Spleen (tissue), 11 donors: Measurements from ENCODE around the gene POC5. TPM values are rescaled to one million over a fixed set of nuclear protein-coding genes. Genes with fewer than 3 reads are reported as not detected.

Source experiments
- DNase-seq: peaks from one replicate; pipeline ENCODE4 v3.0.0-alpha.2; 2020
- H3K27ac ChIP-seq, 8 donors: fragments of 200-600 bp; sonication (generic) in 7 of 8; 1 replicate in 4 of 8; 2 replicates in 4 of 8; pipeline versions ENCODE4 v1.5.0 to v1.8.0; 2016 to 2021; ENCODE audit warnings: inconsistent platforms in 4 of 8, mild to moderate bottlenecking in 4 of 8, moderate library complexity in 1 of 8
- H3K27me3 ChIP-seq, 7 donors: fragments of 200-600 bp; sonication (generic) in 6 of 7; replicated peaks in 1 of 7; 1 replicate in 4 of 7; 2 replicates in 3 of 7; pipeline versions ENCODE4 v1.5.0 to v1.8.0; 2016 to 2021; ENCODE audit warnings: inconsistent platforms in 3 of 7, mild to moderate bottlenecking in 1 of 7
- H3K36me3 ChIP-seq, 6 donors: fragments of 200-600 bp; sonication (generic) in 5 of 6; 1 replicate in 4 of 6; 2 replicates in 2 of 6; pipeline versions ENCODE4 v1.5.0 to v1.8.0; 2016 to 2021; ENCODE audit warnings: inconsistent platforms in 2 of 6
- H3K4me1 ChIP-seq, 6 donors: fragments of 200-600 bp; sonication (generic) in 5 of 6; 1 replicate in 3 of 6; 2 replicates in 3 of 6; pipeline versions ENCODE4 v1.5.0 to v1.8.0; 2016 to 2021; ENCODE audit warnings: inconsistent platforms in 3 of 6
- H3K4me3 ChIP-seq, 8 donors: fragments of 200-600 bp; sonication (generic) in 7 of 8; 1 replicate in 4 of 8; 2 replicates in 4 of 8; pipeline versions ENCODE4 v1.5.0 to v1.8.0; 2016 to 2021; ENCODE audit warnings: inconsistent platforms in 4 of 8, mild to moderate bottlenecking in 4 of 8, moderate library complexity in 2 of 8
- H3K9me3 ChIP-seq, 8 donors: fragments of 200-600 bp; sonication (generic) in 7 of 8; 1 replicate in 4 of 8; 2 replicates in 4 of 8; pipeline versions ENCODE4 v1.5.0 to v1.8.0; 2016 to 2021; ENCODE audit warnings: inconsistent platforms in 4 of 8
- POLR2A ChIP-seq, 3 donors: fragments of 450-650 bp; IDR thresholded peaks; one replicate each; pipeline ENCODE4 v1.5.1; 2017; ENCODE audit warnings: antibody characterized with exemption in 3 of 3, mild to moderate bottlenecking in 1 of 3
- POLR2AphosphoS5 ChIP-seq, 3 donors: sonication (generic); formaldehyde crosslinking; IDR thresholded peaks; one replicate each; pipeline ENCODE4 v1.5.1; 2017; ENCODE audit warnings: antibody characterized with exemption in 3 of 3
- WGBS, 5 donors: extraction: QIAGEN DNeasy Blood & Tissue Kit in 3 of 5; methylation state at CpG; one replicate each; pipeline versions ENCODE4 v1.1.5 to v1.1.7; 2013 to 2018; 5-methylcytosine and 5-hydroxymethylcytosine counted together
- intact Hi-C: fragments of 100-400 bp; cut with DNase I; formaldehyde crosslinking; loops from one replicate; pipeline ENCODE4 v1.15.0; 2023; ENCODE audit warnings: low total_unique reads
- polyA plus RNA-seq, 3 donors: library from polyadenylated mRNA; stranded (reverse); fragments of 200-250 nt; gene quantifications; one replicate each; pipeline ENCODE4 v1.2.1, GENCODE V29; 2013
- total RNA-seq, 7 donors: library from RNA; depleted of rRNA in 3 of 7; stranded (reverse); fragments of >200 nt in 3 of 7; fragmentation: NEBNext Ultra II Directional in 4 of 7; extraction: Animal tissue kit (Norgen Biotek cat#: 25700) in 4 of 7; gene quantifications; one replicate each; pipeline versions ENCODE4 v1.1.0 to v1.2.1, GENCODE V29; 2016 to 2021
- TF ChIP-seq, protein P1 (sequence below), 11 experiments: fragments of 200-600 bp in 7 of 11; fragments of 450-650 bp in 4 of 11; sonication (generic) in 4 of 11; IDR thresholded peaks in 8 of 11; conservative IDR thresholded peaks in 3 of 11; 1 replicate in 7 of 11; 2 replicates in 4 of 11; pipeline versions ENCODE4 v1.4.0 to v1.8.0; 2016 to 2021; ENCODE audit warnings: antibody characterized with exemption in 11 of 11, inconsistent platforms in 4 of 11, mild to moderate bottlenecking in 1 of 11
- donor health status: healthy with polysubstance abuse.
- donor health status: DM: no; HTN: no; CAD: no; lungs with moderate emphysema.
- donor health status: DM: no; HTN: no; CAD: no.
- donor health status: Bipolar disorder and iron deficiency.
- donor health status: healthy.
- donor health status: DM: no; HTN: no; CAD: no.
- donor health status: DM: yes; HTN: yes; CAD: no.

Gene POC5
- total and polyA plus RNA-seq, 10 donors: 11.2 to 36.0 (median 15.3) TPM

DNA sequence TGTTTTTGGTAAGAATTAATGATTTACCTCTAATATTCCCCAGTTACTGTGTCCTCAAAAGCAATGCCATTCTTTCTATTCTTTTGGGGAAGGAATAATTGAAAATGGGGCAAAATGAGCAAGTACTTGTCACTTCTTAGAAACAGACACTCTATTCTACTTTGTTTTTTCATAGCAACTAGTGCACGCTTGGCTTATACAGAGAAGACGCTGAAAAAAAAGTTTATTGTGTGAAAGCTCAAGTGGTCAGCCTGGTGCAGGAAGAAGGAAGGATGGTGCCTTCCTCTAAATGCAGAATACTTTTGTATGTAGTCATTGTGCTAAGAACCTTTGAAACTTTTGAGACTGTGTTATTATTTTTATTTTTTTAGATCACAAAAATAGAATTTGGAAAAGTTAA, 76.4 kb downstream of the POC5 start:
- no peak overlapping the region for H3K27ac ChIP-seq
- no peaks in the 10 kb centered on the region for H3K36me3 ChIP-seq
- peaks cover 0 to 6% (median 0%) of the 10 kb centered on the region in 8 donors for H3K9me3 ChIP-seq
- H3K4me1 ChIP-seq: no peaks in the 10 kb centered on the region
- H3K27me3 ChIP-seq: no peaks in the 10 kb centered on the region
- DNase-seq: no peak
- intact Hi-C loops: no loop called here
- H3K4me3 ChIP-seq: no peak overlapping the region
- no peak for TF ChIP-seq POLR2A (IDR thresholded peaks at IDR 0.05)
- no peak for TF ChIP-seq POLR2AphosphoS5 (IDR thresholded peaks at IDR 0.05)
- TF ChIP-seq, protein P1, sequence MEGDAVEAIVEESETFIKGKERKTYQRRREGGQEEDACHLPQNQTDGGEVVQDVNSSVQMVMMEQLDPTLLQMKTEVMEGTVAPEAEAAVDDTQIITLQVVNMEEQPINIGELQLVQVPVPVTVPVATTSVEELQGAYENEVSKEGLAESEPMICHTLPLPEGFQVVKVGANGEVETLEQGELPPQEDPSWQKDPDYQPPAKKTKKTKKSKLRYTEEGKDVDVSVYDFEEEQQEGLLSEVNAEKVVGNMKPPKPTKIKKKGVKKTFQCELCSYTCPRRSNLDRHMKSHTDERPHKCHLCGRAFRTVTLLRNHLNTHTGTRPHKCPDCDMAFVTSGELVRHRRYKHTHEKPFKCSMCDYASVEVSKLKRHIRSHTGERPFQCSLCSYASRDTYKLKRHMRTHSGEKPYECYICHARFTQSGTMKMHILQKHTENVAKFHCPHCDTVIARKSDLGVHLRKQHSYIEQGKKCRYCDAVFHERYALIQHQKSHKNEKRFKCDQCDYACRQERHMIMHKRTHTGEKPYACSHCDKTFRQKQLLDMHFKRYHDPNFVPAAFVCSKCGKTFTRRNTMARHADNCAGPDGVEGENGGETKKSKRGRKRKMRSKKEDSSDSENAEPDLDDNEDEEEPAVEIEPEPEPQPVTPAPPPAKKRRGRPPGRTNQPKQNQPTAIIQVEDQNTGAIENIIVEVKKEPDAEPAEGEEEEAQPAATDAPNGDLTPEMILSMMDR (IDR thresholded peaks at IDR 0.05 in 8 of 11, conservative IDR thresholded peaks at IDR 0.05 in 3 of 11): no peak
- 68 to 82% (median 74%) methylated on average over 2 of the region's 2 CpGs for WGBS, 5 donors

DNA sequence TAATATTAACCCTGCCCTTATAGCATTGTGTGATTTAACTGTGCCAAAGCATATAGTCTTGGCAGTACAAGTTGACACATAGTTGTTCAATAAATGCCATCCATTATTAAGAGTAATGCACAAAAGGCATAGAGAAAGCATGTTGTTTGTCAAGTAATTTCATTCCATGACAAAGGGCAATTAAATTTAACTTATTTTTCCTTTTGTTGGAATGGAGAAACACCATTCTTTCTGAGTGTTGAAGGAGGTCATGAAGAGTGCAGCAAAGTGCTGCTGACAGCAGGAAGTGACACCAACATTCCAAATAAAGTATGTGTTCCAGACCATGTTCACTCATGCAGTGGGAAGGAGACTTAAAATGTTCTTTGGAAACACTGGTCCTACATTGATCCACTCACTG, 76.8 kb downstream of the POC5 start:
- intact Hi-C loops: no loop called here
- Histone ChIP-seq H3K4me1 (no peaks in the 10 kb centered on the region), H3K36me3 (no peaks in the 10 kb centered on the region), H3K27ac (no peak overlapping the region), H3K9me3 (peaks cover 0 to 6% (median 0%) of the 10 kb centered on the region in 8 donors), H3K4me3 (no peak overlapping the region), H3K27me3 (no peaks in the 10 kb centered on the region)
- TF ChIP-seq POLR2AphosphoS5 (IDR thresholded peaks at IDR 0.05): no peak
- TF ChIP-seq, protein P1 (IDR thresholded peaks at IDR 0.05 in 8 of 11, conservative IDR thresholded peaks at IDR 0.05 in 3 of 11): no peak
- no peak for TF ChIP-seq POLR2A (IDR thresholded peaks at IDR 0.05)
- DNase-seq: no peak

DNA sequence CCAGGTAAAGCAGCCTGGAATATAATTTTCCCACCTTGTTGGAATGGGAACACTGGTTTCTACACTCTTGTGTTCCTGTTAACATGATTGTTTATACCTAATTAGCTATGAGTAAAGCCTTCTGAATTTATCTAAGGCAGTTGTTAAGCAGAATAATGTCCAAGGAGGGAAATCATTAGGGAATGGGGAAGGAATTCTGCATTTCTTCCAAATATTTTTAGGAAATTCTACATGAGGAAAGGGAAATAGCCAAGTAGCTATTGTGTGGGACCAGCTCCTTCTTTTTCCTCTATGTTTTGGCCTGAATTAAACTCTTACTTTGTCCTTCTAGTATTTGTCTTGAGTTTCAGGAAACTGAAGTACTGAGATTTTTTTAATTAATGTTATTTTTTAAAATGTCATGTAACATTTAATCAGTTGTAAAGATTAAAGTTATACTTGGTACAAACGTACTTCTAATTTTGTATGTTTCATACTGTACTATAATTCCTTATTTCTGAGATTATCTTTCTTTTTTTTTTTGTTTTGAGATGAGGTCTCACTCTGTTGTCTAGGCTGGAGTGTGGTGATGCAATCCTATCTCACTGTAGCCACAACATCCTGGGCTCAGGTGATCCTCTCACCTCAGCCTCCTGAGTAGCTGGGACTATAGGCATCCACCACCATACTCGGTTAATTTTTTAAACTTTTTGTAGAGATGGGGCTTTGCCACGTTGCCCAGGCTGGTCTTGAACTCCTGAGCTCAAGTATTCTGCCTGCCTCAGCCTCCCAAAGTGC, 77.5 kb downstream of the POC5 start:
- H3K36me3 ChIP-seq: no peaks in the 10 kb centered on the region
- DNase-seq: no peak
- peaks cover 0 to 6% (median 0%) of the 10 kb centered on the region in 8 donors for H3K9me3 ChIP-seq
- H3K27me3 ChIP-seq: no peaks in the 10 kb centered on the region
- no peaks in the 10 kb centered on the region for H3K4me1 ChIP-seq
- TF ChIP-seq POLR2A (IDR thresholded peaks at IDR 0.05): no peak
- TF ChIP-seq, protein P1 (IDR thresholded peaks at IDR 0.05 in 8 of 11, conservative IDR thresholded peaks at IDR 0.05 in 3 of 11): no peak
- no peak for TF ChIP-seq POLR2AphosphoS5 (IDR thresholded peaks at IDR 0.05)
- no peak overlapping the region for H3K27ac ChIP-seq
- H3K4me3 ChIP-seq: no peak overlapping the region
- intact Hi-C loops: no loop called here
- WGBS, 5 donors: 74 to 82% (median 81%) methylated on average over 3 of the region's 3 CpGs

DNA sequence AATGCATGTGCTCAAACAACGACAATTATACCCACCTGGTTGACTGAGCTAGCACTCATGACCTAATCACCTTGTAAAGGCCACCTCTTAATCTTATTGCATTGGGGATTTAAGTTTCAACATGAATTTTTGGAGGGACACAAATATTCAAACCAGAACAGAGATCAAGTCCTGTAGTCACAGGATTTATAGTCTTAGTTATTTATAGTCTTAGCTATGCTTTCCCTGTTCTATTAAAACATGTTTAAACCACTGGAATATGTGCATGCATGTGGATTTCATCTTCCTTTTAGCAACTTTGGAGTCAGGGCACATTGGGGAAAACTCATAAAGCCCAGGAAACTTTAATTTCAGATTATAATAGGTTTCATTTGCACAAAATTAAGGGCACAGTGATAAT, 79.3 kb downstream of the POC5 start:
- 80 to 95% (median 88%) methylated on average over 1 of the region's 1 CpG for WGBS, 5 donors
- intact Hi-C loops: no loop called here
- Histone ChIP-seq H3K27me3 (no peaks in the 10 kb centered on the region), H3K27ac (no peak overlapping the region), H3K9me3 (peaks cover 0 to 6% (median 0%) of the 10 kb centered on the region in 8 donors), H3K4me1 (no peaks in the 10 kb centered on the region), H3K4me3 (no peak overlapping the region), H3K36me3 (no peaks in the 10 kb centered on the region)
- TF ChIP-seq, protein P1 (IDR thresholded peaks at IDR 0.05 in 8 of 11, conservative IDR thresholded peaks at IDR 0.05 in 3 of 11): no peak
- TF ChIP-seq POLR2AphosphoS5 (IDR thresholded peaks at IDR 0.05): no peak
- TF ChIP-seq POLR2A (IDR thresholded peaks at IDR 0.05): no peak
- no peak for DNase-seq
